Stimulated activated CD8-positive, alpha-beta memory T cell treated with anti-CD3 and anti-CD28 coated beads, Interleukin-15, amount 100 ng/mL, for 48 hours (primary cell): ENCODE results near the gene PON3.

Source experiments
- DNase-seq, 2 donors: peaks; one replicate each; pipeline ENCODE4 v3.0.0-alpha.2; 2020; ENCODE audit warnings: low read depth in 2 of 2

The PON3 gene

DNA sequence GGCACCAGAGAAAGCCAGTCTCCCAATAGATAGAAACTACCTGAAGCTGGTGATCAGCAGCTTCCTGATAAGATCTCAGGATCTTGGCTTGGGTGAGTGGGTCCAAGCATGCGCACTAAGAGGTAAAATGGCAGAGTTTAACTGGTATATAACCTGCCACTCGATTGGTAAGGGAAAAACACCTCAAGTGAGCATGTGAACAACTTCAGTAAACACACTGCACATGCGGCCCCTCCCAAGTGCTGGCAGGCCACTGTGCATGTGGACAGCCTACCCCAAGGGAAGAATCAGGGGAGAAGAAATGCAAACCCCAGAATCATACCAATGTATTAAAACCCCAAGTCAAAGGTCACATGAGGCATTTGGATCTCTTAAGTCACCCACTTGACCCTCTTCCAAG is 54.1 kb downstream of the PON3 start:
- DNase-seq = no peak

DNA sequence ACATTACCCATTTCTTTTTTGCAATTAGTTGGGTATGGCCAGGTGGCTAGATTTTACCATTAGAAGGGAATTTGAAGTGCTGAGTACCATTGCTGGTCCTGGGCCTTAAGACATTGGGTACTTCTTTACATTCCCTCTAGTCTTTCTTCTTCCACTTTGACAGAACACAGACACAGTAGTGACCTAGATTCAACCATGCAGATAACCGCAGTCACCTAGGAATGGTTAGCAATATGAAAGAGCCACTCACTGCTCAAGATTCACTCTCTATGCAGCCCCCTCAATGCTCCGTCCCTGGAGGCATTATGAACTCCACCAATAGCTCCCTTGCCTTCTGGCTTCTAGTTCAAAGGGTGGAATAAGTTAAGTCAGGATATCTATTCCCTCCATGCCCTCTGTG is 55.7 kb downstream of the PON3 start:
- DNase-seq = no peak

DNA sequence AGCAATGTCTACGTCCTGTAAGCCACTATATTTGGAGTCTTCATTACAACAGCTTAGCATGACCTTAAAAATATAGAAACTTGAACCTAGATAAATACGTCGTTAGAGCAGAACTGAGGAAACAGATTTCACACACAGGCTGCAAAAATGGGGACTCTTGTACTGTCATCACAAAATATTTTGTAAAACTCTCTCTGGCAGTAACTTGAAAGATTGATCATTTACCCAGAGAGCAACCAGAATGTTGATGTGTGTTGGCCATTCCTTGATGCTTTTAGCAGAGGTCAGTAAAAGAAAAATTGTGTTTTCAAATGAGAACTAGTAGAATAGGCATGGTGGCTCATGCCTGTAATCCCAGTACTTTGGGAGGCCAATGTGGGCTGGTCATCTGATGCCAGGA is 57.3 kb downstream of the PON3 start:
- no peak for DNase-seq

DNA sequence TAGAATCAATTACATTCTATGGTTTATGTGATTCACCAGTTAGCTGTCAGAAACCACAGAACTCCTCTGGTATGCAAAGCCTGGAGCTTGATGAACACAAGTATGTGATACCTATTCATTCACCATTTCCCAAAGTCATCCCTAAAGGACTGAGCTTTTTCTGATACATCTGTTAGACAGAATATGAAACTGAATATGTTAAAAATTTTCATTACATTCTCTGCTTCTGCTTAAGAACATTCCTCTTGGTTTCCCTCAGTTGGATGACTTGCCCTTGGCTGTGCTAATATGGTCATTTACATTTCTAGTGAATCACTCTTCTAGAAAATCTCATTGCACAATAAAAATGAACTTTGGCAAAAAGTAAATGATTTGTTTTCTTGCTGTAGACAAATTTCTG is 61.1 kb downstream of the PON3 start:
- no peak for DNase-seq

DNA sequence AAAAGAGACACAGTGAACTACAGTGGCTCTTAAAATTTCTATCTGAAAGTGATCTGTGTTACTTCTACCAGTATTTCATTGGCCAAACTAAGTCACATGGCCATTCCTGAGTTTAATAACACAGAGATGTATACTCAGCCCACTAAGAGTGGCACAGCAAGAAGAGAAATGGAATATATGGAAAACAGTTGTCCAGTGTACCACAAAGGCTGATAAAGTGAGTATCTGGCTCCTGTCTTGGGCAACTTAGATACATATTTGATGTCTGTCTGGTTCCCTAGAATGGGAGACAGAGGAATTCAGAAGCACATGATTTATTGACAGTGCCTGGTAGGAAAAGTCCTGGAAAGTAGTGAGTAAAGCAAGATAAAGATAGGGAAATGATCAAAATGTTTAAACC is 61.7 kb downstream of the PON3 start:
- no peak for DNase-seq

DNA sequence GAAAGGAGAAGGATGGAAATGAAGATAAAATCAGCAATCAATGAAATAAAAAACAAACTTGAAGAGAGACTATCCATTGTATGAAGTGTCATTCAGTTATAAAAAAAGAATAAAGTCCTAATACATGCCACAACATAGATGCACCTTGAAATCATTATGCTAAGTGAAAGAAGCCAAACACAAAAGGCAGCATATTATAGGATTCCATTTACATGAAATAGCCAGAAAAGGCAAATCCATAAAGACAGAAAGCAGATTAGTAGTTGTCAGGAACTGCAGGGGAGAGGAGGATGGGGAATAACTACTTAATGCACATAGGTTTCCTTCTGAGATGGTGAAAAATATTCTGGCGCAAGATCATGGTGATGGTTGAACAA is 65.2 kb downstream of the PON3 start:
- DNase-seq = no peak

DNA sequence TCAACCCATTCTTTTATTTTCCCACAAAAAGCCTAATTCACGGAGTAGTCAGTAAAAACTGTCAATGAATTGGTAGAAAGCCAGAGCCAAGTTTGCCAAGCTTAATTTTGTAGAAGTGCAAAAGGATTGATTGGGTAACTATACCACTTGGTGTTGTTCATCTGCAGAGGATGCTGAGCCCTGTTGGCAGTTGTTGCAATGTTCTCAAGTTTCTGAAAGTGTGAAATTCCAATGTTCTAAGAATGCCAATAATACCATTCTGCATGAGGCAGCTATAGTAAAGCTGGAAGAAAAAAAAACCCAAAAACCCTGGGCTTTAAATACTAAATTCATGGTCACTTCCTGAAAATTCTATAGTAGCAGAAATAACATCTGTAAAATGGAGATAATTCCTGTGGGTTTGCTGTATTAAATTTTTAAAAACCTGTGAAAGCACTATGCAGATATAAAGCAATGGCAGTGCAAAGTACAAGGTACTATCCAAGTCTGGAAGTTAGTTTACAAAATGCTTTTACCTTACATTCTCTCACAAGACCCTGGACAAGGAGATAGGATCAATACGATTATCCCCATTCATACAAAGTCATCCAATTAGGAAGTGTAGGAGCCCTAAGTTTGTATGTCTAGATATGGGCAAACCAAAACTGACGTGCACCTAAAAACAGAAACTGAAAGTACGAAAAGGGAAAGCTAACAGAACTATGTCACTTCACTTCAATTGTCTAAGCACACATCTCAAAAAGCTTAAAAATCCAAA is 65.8 kb downstream of the PON3 start:
- DNase-seq = no peak

DNA sequence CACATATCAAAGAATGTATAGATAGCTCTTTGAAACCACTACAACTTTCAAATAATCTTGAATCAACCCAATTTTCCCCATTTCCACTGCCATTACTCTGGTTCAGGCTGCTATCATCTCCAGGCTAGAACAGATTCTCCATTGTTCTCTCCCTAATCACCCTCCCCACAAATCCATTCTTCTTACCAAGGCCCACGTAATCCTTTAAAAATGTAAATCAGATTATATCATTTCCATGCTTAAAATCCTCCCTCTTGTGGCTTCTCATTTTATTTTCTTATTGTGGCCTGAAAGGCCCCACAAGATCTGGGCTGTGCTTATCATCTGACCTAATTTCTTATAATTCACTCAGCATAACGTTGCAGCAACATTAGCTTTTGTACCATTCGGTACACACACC is 68.8 kb downstream of the PON3 start:
- DNase-seq = no peak

DNA sequence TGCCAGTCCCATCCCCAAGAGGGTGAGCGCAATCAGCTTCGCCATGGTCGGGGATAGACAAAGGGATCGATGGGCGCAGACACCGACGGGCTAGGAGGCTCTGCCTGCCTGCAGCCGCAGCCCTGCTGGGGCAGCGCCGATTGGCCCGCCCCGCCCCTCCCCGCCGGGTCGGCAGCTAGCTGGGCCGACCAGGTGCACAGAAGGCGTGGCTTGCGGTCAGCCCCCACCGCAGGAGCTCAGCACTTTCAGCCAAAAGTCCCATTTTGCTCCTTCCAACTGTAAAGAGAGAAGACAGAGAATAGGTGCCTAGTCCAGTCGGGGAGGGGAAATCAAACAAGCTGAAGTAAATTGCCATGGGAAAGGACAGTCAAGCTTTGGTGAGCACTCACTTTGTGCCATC is 71.7 kb downstream of the PON3 start, which contains the start of gene PON1:
TSS of gene PON1 (minus strand) at position 102 of the 400 bp plus-strand sequence. CDS start at position 45, 57 bp downstream.
- DNase-seq = no peak

DNA sequence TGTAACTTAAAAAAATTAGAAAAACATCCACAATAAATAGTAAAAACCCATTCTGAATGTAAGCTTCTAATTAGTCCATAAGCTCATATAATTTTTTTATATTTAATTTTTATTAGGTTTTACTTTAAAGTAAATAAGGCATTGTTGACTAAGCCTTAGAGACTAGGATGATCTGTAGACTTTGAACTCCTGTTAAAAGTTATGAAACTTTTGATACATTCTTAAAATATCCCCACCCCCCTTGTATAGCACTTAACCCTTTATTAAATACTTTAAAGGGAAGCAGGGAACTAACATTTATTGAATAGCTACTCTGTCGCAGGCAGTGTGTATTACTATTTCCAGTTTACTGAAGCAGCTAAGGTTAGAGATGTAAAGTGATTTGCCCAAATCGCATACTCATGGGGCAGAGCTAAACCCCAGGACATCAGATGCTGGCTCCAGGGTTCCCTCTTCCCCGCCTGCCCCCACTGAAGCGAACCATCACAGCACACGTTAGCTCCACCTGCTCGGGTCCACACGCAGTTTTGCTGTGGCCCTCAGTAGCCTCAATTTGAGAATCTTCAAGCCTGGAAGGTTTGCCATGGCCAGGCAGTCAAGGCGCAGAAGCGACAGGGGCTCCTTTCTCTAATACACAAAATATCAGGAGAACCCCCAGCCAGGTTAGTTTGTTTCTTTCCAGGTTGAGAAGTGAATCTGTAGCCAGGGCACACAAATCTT is 72.6 kb downstream of the PON3 start:
- no peak for DNase-seq

DNA sequence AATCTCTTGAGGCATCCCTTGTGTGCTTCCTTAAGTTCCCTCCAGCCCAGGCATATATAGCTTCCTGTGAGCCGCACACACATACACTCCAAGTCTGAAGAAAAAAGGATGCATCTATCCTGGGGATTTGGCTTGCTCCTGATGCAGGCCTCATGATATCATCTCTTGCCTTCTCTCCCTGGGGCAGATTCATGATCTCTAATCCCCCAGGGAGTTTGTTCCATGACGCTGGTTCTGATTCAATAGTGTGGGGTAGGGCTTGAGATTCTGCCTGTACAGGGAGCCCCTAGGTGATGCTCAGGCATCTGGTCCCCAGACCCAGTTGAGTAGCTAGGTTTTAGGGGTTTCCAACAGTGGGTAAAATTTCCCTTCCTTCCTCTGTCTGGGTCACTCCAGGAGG is 73.3 kb downstream of the PON3 start:
- DNase-seq = no peak

DNA sequence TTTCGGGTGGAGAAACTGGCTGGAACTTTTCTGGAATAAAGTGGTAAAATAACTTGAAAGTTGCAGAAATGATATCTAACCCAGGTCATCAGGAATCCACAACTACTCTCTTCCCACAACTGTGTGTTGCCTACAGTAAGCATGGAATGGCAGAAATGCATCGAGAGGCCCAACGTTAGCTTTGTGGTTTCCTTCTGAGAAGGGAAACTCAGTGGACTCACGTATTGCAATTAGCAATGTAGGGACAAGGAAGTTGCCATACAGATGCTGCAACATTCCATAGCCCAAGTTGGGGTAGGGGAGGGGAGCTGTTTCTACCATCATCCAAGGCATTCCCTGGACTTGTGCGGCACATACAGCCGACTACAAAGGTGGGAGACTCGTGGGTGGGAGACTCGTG is 73.8 kb downstream of the PON3 start:
- no peak for DNase-seq

DNA sequence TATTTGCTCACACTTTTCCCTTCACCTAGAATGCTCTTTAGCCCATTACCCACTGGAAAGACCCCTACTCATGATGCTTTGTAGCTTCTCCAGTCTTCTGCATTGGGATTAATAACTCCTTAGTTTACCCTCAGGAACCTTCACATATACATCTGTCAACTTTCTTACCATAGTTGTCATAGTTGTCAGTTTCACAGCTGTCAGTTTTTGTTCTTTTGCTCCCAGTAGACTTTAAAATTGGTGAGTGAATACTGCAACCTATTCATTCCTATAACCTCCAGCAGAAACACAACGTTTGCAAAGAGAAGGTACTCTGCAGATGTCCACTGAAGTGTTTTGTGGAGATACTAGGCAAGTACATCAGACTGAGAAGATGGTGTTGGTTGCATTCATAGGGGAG is 74.5 kb downstream of the PON3 start:
- no peak for DNase-seq

DNA sequence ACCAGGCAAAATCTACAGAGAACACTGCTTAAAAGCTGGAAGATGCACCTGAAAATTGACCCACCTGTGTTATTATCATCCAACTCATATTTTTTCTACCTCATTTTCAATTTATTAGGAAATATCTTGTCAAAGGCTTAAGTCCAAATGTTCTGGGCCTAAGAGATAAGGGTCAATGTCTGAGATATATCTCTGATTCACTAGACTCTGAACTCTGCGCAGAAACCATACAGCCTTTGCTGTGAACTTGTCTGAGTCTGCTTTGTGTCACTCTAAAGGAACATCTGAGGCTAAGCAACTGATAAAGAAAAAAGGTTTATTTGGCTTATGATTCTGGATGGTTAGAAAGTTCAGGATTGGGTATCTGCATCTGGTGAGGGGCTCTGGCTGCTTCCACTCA is 75.5 kb downstream of the PON3 start:
- no peak for DNase-seq

DNA sequence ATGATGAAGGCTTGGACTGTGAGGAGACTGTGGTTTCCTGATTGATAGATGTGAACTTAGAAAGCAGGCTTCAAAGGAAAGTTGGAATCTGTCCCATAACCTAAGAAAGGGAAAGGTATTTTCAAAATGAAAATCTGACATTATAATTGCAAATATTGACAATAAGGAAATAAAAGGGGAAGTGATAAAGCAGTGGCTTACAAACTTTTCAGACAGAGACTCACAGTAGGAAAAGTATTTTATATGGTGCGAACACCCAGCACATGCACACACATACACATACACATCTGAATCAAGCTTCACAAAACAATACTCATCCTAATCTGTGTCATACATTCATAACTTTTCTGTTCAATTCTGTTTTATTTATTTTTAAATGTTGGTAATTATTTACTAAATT is 76.6 kb downstream of the PON3 start:
- DNase-seq = no peak

DNA sequence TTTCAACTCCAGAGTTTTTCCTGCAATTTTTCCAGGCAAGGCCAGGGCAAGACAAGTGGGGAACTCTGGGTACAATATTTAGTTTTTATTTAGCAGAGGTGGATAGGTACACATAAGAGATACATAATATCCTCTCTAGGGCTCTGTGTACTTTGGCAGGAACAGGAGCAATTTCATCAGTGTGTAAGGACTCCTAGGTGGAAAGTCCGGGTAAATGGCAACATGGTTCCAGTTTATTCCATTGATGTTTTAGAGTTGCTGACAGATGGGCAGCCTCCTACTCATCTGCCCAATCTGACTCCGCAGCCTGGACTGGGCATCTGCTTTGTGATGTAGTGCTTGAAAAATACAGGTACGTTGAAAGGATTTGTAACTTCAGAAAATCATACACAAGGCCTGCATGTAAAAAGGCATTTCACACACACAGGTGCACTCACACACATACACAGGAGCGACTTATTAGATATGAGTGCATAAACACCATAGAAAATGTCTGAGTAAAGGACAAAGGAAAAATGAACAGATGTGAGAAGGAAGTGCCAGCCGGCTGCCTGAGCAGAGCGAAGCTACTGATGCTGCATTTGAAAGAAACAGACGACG is 77.6 kb downstream of the PON3 start:
- no peak for DNase-seq

DNA sequence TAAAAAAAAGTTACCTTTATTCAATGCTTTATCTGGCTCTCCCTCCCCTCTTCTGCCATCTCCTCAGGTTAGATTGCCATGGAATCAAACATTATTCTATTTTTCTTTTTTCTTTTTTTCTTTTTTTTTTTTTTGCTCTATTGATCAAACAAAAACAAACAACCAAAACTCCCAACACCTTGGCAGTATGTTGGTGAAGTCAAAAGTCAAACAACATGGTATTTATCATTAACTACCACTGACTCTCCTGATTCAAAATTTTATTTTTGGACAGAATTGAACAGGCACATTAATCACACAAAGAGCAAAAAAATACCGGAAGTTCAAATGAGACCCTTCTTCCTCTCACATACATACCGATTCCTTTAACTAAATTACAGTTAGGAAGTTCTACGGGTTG is 78.2 kb downstream of the PON3 start:
- DNase-seq = no peak

DNA sequence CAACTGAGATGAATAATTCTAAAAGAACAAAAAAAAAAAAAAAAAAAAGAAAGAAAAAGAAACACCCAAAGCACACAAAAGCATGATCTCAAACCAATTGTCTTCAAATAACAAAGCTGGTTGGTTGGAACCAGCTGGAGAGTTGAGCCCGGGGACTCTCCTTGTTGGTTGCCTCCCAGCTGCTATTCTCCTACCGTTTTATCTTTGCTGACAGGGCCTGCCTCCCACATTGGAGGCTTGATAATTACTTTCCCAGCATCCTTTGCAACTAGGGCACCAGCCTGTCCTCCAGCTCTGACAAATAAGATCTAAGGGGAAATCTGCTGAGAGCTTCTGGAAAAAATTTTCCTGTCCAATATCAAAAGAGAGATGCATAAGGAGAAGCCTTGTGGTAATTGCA is 78.6 kb downstream of the PON3 start:
- DNase-seq = no peak

DNA sequence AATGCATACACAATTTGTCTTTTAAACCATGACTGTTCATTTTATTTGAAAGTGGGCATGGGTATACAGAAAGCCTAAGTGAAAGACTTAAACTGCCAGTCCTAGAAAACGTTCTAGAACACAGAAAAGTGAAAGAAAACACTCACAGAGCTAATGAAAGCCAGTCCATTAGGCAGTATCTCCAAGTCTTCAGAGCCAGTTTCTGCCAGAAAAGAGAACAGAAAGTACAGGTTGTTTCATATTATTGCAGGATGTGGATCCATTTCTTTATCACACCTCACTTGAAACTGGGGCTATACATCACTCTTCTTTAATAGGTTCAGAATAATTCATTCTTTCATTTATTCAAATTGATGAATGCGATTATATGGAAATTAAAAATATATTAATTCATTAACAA is 79.6 kb downstream of the PON3 start:
- no peak for DNase-seq

DNA sequence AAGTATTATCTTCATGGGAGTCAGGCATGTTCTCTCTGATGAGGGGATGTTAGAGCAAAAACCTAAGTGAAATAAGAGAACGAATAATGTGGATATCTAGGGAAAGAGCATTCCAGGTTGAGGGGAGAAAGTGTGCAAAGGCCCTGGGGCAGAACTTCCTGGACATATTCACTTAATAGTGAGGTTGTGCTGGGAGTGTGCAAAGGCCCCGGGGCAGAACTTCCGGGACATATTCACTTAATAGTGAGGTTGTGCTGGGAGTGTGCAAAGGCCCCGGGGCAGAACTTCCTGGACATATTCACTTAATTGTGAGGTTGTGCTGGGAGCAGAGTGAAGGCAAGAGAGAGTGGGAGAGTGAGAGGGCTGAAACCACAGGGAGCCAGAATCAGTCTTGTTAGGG is 83.6 kb downstream of the PON3 start:
- DNase-seq = no peak

DNA sequence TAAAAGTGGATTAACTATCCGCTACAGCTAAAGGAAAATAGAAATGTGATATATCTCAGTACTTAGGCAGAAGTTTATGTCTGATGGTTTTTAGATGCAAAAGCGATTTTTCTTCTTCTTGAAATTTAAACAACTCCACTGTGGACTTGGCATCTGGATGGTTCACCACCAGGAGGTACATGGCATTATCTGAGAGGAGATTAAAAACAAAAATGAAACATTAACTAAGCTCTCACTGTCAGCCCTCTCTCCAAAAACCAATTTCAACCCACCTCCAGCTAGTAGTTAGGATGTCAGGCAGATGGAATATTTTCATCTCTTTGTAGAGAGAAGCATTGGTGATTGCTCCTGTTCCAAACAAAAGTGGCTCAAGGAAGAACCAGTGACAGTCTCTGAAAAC is 84.8 kb downstream of the PON3 start:
- DNase-seq = no peak

DNA sequence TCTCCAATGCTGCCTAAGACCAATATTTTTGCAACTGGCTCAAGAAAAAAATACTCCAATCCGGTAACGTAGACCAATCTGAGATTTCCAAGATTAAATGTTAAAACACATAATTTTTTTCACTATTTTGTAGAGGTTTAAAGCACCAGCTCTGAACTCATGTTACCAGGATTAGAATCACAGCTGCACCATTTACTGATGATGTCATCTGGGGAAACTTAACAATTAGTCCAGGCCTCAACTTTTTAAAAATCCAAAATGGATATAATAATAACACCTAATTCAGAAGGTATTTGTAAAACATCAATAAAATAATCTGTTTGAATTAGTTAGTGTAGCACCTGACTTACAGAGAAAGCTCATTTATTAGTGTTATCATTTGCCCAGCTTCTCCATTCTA is 86.2 kb downstream of the PON3 start:
- DNase-seq = no peak
